HepG2 (cell line): ENCODE data around the gene TLN1. TPM values are rescaled to one million over a fixed set of nuclear protein-coding genes. Genes with fewer than 3 reads are reported as not detected.

ENCODE experiments used
- EED ChIP-seq: sonication (generic); formaldehyde crosslinking; IDR thresholded peaks from 2 replicates; pipeline ENCODE4 v1.5.0; 2020; ENCODE audit warnings: mild to moderate bottlenecking, missing genetic modification reagents
- MLLT10 ChIP-seq: sonication (generic); formaldehyde crosslinking; IDR thresholded peaks from 2 replicates; pipeline ENCODE4 v1.4.0; 2020; ENCODE audit warnings: missing genetic modification reagents
- SP140L ChIP-seq: sonication (generic); formaldehyde crosslinking; IDR thresholded peaks from 2 replicates; pipeline ENCODE4 v1.4.0; 2020; ENCODE audit warnings: missing genetic modification reagents, borderline replicate concordance
- SPEN ChIP-seq: sonication (generic); formaldehyde crosslinking; IDR thresholded peaks from 2 replicates; pipeline ENCODE4 v1.5.1; 2020; ENCODE audit warnings: low read depth, mild to moderate bottlenecking, missing genetic modification reagents
- ZFX ChIP-seq: sonication (generic); formaldehyde crosslinking; IDR thresholded peaks from 2 replicates; pipeline ENCODE4 v1.4.0; 2020; ENCODE audit warnings: mild to moderate bottlenecking, low read depth, missing genetic modification reagents, moderate library complexity
- ZNF138 ChIP-seq: sonication (generic); formaldehyde crosslinking; IDR thresholded peaks from 2 replicates; pipeline ENCODE4 v1.5.0; 2020; ENCODE audit warnings: mild to moderate bottlenecking, low read depth, missing genetic modification reagents
- ZNF598 ChIP-seq: sonication (generic); formaldehyde crosslinking; IDR thresholded peaks from 2 replicates; pipeline ENCODE4 v1.5.1; 2020; ENCODE audit warnings: mild to moderate bottlenecking, missing genetic modification reagents, borderline replicate concordance
- ZNF747 ChIP-seq: sonication (generic); formaldehyde crosslinking; IDR thresholded peaks from 2 replicates; pipeline ENCODE4 v1.8.1; 2023; ENCODE audit warnings: missing genetic modification reagents, mild to moderate bottlenecking, borderline replicate concordance
- ZNF891 ChIP-seq: sonication (generic); formaldehyde crosslinking; IDR thresholded peaks from 2 replicates; pipeline ENCODE4 v1.5.0; 2020; ENCODE audit warnings: mild to moderate bottlenecking, missing genetic modification reagents
- ZSCAN12 ChIP-seq: sonication (generic); formaldehyde crosslinking; IDR thresholded peaks from 2 replicates; pipeline ENCODE4 v1.9.0; 2021; ENCODE audit warnings: mild to moderate bottlenecking, missing genetic modification reagents
- polyA plus RNA-seq, 8 experiments: library from polyadenylated mRNA; depleted of rRNA in 3 of 8; stranded (reverse) in 7 of 8; unstranded in 1 of 8; fragments of >200 nt; fragmentation: Illumina TruSeq in 4 of 8; extraction: Trizol in 4 of 8; gene quantifications; 2 replicates each; pipeline versions ENCODE4 v1.2.1 to v1.2.3, GENCODE V29; 2011 to 2016; ENCODE audit warnings: low read depth in 4 of 8, missing spikeins in 1 of 8, mixed read lengths in 1 of 8; ENCODE audit not compliant: insufficient read depth in 1 of 8
- total RNA-seq, 5 experiments: library from RNA; depleted of rRNA; stranded (reverse); fragments of >200 nt; fragmentation: Illumina TruSeq; extraction: Trizol; gene quantifications; 2 replicates each; pipeline ENCODE4 v1.2.3, GENCODE V29; 2016; ENCODE audit warnings: low read depth in 1 of 5
- TF ChIP-seq, protein P1 (sequence below): sonication (generic); formaldehyde crosslinking; IDR thresholded peaks from 2 replicates; pipeline ENCODE4 v1.4.0; 2020; ENCODE audit warnings: mild to moderate bottlenecking, missing genetic modification reagents
- TF ChIP-seq, protein P2 (sequence below): sonication (generic); formaldehyde crosslinking; conservative IDR thresholded peaks from 2 replicates; pipeline ENCODE4 v1.8.0; 2022; ENCODE audit warnings: mild to moderate bottlenecking, moderate library complexity, missing genetic modification reagents
- TF ChIP-seq, protein P3 (sequence below): IDR thresholded peaks from 2 replicates; pipeline ENCODE4 v1.6.1; 2016; ENCODE audit warnings: low read depth
- TF ChIP-seq, protein P4 (sequence below): sonication (generic); formaldehyde crosslinking; IDR thresholded peaks from 2 replicates; pipeline ENCODE4 v1.8.1; 2022; ENCODE audit warnings: mild to moderate bottlenecking, missing genetic modification reagents
- TF ChIP-seq, protein P5 (sequence below): sonication (generic); formaldehyde crosslinking; IDR thresholded peaks from 2 replicates; pipeline ENCODE4 v1.8.0; 2022; ENCODE audit warnings: mild to moderate bottlenecking, missing genetic modification reagents, moderate library complexity

Gene TLN1
- total and polyA plus RNA-seq, 2 of the 13 experiments (the other 11 are each of a cell fraction or from before 2014, with no cell fraction given): 35.2 to 51.8 TPM

DNA sequence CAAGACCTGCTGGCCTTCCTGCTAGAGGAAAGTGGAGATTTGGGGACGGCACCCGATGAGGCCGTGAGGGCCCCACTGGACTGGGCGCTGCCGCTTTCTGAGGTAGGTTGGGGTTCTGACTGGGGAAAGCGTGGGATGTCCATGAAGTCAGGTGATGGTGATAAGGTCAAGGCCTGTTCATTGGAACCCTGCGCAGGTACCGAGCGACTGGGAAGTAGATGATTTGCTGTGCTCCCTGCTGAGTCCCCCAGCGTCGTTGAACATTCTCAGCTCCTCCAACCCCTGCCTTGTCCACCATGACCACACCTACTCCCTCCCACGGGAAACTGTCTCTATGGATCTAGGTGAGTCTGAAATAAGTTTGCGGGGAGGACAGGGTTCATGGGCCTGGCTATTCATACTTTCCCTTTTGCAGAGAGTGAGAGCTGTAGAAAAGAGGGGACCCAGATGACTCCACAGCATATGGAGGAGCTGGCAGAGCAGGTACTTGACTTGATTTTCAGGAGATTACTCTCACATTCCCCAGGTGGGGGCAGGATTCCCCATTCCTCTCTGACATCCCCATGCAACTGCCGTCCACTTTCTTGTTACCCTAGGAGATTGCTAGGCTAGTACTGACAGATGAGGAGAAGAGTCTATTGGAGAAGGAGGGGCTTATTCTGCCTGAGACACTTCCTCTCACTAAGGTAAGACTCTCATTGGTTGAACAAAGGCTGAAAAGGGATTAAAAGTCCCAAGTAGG is 976 bp upstream of the TLN1 start (continued):
- TF ChIP-seq, protein P1, sequence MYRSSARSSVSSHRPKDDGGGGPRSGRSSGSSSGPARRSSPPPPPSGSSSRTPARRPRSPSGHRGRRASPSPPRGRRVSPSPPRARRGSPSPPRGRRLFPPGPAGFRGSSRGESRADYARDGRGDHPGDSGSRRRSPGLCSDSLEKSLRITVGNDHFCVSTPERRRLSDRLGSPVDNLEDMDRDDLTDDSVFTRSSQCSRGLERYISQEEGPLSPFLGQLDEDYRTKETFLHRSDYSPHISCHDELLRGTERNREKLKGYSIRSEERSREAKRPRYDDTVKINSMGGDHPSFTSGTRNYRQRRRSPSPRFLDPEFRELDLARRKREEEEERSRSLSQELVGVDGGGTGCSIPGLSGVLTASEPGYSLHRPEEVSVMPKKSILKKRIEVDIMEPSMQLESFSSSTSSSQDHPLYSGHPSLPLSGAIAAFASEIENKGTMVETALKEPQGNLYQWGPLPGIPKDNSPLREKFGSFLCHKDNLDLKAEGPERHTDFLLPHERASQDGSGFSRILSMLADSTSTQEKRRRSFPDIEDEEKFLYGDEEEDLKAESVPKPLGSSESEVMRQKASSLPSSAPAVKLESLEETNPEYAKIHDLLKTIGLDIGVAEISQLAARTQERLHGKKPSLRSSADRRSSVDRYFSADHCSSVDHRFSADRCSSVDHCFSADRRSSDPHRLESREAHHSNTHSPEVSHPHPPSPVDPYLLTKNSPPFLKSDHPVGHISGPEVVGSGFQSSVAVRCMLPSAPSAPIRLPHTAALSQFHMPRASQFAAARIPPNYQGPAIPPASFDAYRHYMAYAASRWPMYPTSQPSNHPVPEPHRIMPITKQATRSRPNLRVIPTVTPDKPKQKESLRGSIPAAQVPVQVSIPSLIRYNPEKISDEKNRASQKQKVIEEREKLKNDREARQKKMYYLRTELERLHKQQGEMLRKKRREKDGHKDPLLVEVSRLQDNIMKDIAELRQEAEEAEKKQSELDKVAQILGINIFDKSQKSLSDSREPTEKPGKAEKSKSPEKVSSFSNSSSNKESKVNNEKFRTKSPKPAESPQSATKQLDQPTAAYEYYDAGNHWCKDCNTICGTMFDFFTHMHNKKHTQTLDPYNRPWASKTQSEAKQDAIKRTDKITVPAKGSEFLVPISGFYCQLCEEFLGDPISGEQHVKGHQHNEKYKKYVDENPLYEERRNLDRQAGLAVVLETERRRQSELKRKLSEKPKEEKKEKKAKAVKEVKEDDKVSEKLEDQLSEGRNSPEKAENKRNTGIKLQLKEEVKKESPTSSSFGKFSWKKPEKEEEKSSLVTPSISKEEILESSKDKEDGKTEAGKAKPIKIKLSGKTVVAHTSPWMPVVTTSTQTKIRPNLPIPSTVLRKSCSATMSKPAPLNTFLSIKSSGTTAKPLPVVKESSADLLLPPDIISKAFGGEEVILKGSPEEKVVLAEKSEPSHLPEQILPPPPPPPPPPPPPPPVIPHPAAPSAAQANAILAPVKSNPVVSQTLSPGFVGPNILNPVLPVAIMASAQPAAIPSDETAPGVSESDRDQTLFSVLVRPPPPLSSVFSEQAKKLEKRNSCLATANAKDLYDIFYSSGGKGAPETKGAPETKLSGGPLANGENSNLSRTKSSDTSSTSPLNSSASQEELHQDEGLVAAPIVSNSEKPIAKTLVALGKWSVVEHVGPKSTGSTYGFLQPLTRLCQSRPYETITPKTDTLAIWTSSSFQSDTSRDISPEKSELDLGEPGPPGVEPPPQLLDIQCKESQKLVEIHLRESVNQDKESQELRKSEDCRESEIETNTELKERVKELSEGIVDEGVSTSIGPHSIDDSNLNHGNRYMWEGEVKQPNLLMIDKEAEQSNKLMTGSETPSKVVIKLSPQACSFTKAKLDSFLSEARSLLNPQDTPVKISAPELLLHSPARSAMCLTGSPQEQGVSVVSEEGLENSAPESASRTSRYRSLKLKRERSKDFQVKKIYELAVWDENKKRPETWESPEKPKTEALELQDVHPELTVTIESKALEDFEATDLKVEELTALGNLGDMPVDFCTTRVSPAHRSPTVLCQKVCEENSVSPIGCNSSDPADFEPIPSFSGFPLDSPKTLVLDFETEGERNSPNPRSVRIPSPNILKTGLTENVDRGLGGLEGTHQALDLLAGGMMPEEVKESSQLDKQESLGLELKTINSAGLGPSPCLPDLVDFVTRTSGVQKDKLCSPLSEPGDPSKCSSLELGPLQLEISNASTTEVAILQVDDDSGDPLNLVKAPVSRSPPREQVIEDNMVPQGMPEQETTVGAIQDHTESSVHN (CRISPR knock-in tag): no peak
- TF ChIP-seq ZNF891 (CRISPR knock-in tag): no peak
- no peak for TF ChIP-seq ZNF138 (CRISPR knock-in tag)
- TF ChIP-seq, protein P2, sequence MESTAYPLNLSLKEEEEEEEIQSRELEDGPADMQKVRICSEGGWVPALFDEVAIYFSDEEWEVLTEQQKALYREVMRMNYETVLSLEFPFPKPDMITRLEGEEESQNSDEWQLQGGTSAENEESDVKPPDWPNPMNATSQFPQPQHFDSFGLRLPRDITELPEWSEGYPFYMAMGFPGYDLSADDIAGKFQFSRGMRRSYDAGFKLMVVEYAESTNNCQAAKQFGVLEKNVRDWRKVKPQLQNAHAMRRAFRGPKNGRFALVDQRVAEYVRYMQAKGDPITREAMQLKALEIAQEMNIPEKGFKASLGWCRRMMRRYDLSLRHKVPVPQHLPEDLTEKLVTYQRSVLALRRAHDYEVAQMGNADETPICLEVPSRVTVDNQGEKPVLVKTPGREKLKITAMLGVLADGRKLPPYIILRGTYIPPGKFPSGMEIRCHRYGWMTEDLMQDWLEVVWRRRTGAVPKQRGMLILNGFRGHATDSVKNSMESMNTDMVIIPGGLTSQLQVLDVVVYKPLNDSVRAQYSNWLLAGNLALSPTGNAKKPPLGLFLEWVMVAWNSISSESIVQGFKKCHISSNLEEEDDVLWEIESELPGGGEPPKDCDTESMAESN (CRISPR knock-in tag): no peak
- peak; percentile 80; the same call in 1 of the 2 replicates for TF ChIP-seq EED (CRISPR knock-in tag)
- TF ChIP-seq ZSCAN12: no peak
- TF ChIP-seq ZNF598 (CRISPR knock-in tag): peak; percentile 38; the same call in 1 of the 2 replicates
- TF ChIP-seq, protein P3, sequence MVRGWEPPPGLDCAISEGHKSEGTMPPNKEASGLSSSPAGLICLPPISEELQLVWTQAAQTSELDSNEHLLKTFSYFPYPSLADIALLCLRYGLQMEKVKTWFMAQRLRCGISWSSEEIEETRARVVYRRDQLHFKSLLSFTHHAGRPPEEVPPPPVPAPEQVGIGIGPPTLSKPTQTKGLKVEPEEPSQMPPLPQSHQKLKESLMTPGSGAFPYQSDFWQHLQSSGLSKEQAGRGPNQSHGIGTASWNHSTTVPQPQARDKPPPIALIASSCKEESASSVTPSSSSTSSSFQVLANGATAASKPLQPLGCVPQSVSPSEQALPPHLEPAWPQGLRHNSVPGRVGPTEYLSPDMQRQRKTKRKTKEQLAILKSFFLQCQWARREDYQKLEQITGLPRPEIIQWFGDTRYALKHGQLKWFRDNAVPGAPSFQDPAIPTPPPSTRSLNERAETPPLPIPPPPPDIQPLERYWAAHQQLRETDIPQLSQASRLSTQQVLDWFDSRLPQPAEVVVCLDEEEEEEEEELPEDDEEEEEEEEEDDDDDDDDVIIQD: no peak
- TF ChIP-seq, protein P4, sequence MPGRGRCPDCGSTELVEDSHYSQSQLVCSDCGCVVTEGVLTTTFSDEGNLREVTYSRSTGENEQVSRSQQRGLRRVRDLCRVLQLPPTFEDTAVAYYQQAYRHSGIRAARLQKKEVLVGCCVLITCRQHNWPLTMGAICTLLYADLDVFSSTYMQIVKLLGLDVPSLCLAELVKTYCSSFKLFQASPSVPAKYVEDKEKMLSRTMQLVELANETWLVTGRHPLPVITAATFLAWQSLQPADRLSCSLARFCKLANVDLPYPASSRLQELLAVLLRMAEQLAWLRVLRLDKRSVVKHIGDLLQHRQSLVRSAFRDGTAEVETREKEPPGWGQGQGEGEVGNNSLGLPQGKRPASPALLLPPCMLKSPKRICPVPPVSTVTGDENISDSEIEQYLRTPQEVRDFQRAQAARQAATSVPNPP: no peak
- TF ChIP-seq, protein P5, sequence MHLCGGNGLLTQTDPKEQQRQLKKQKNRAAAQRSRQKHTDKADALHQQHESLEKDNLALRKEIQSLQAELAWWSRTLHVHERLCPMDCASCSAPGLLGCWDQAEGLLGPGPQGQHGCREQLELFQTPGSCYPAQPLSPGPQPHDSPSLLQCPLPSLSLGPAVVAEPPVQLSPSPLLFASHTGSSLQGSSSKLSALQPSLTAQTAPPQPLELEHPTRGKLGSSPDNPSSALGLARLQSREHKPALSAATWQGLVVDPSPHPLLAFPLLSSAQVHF (CRISPR knock-in tag): no peak
- TF ChIP-seq ZFX (CRISPR knock-in tag): no peak; the same call in 1 of the 2 replicates
- TF ChIP-seq ZNF747: no peak
- TF ChIP-seq MLLT10 (CRISPR knock-in tag): no peak
- TF ChIP-seq SPEN (CRISPR knock-in tag): no peak
- no peak for TF ChIP-seq SP140L (CRISPR knock-in tag)
